H9 (cell line): ENCODE measurements around the gene DIAPH3. TPM values are rescaled to one million over a fixed set of nuclear protein-coding genes. Genes with fewer than 3 reads are reported as not detected.

ENCODE experiments used
- DNase-seq: peaks from one replicate; pipeline ENCODE4 v3.0.0-alpha.2; 2017
- H2AFZ ChIP-seq: one replicate; pipeline ENCODE4 v1.6.1; 2013; ENCODE audit warnings: mild to moderate bottlenecking, low read length, control low read depth, moderate library complexity
- H2AK5ac ChIP-seq: 2 replicates; pipeline ENCODE4 v1.6.1; 2013; ENCODE audit warnings: low read length, control low read depth, mixed read lengths; ENCODE audit not compliant: insufficient read length
- H2BK120ac ChIP-seq: one replicate; pipeline ENCODE4 v1.6.1; 2013; ENCODE audit warnings: low read depth, mild to moderate bottlenecking, low read length, control low read depth, inconsistent platforms; ENCODE audit not compliant: poor library complexity, severe bottlenecking
- H2BK12ac ChIP-seq: 2 replicates; pipeline ENCODE4 v1.6.1; 2013; ENCODE audit warnings: low read length, control low read depth, mixed read lengths, low read depth; ENCODE audit not compliant: insufficient read length
- H2BK15ac ChIP-seq: 2 replicates; pipeline ENCODE4 v1.6.1; 2013; ENCODE audit warnings: low read depth, low read length, control low read depth
- H2BK20ac ChIP-seq: one replicate; pipeline ENCODE4 v1.6.1; 2013; ENCODE audit warnings: low read depth, mild to moderate bottlenecking, low read length, control low read depth, inconsistent platforms; ENCODE audit not compliant: poor library complexity, severe bottlenecking
- H2BK5ac ChIP-seq: 2 replicates; pipeline ENCODE4 v1.6.1; 2013; ENCODE audit warnings: low read length, control low read depth, mixed read lengths; ENCODE audit not compliant: insufficient read length
- H3K14ac ChIP-seq: 2 replicates; pipeline ENCODE4 v1.6.1; 2013; ENCODE audit warnings: low read length, control low read depth; ENCODE audit not compliant: insufficient read depth
- H3K18ac ChIP-seq: 2 replicates; pipeline ENCODE4 v1.6.1; 2013; ENCODE audit warnings: low read depth, mild to moderate bottlenecking, mixed read lengths, low read length, control low read depth; ENCODE audit not compliant: insufficient read length
- H3K23ac ChIP-seq: 2 replicates; pipeline ENCODE4 v1.6.1; 2013; ENCODE audit warnings: low read length, control low read depth, mixed read lengths, low read depth; ENCODE audit not compliant: insufficient read length
- H3K23me2 ChIP-seq: 2 replicates; pipeline ENCODE4 v1.6.1; 2013; ENCODE audit warnings: low read depth, mild to moderate bottlenecking, mixed read lengths, low read length, control low read depth; ENCODE audit not compliant: insufficient read length, poor library complexity, severe bottlenecking
- H3K27ac ChIP-seq: 2 replicates; pipeline ENCODE4 v1.5.1; 2013; ENCODE audit warnings: low read length, control low read depth, mixed read lengths, low read depth; ENCODE audit not compliant: insufficient read length
- H3K27me3 ChIP-seq: 2 replicates; pipeline ENCODE4 v1.6.1; 2013; ENCODE audit warnings: low read length, control low read depth, inconsistent platforms; ENCODE audit not compliant: insufficient read depth
- H3K4ac ChIP-seq: 2 replicates; pipeline ENCODE4 v1.6.1; 2013; ENCODE audit warnings: low read depth, mild to moderate bottlenecking, control low read depth, inconsistent platforms, low read length, moderate library complexity
- H3K4me1 ChIP-seq: 2 replicates; pipeline ENCODE4 v1.6.1; 2013; ENCODE audit warnings: low read length, control low read depth, inconsistent platforms; ENCODE audit not compliant: insufficient read depth
- H3K4me2 ChIP-seq: 2 replicates; pipeline ENCODE4 v1.6.1; 2013; ENCODE audit warnings: low read length, control low read depth, mixed read lengths; ENCODE audit not compliant: insufficient read length, insufficient read depth
- H3K56ac ChIP-seq: 2 replicates; pipeline ENCODE4 v1.6.1; 2013; ENCODE audit warnings: low read depth, mild to moderate bottlenecking, mixed read lengths, low read length, control low read depth; ENCODE audit not compliant: insufficient read length
- H3K79me1 ChIP-seq: 2 replicates; pipeline ENCODE4 v1.6.1; 2013; ENCODE audit warnings: low read depth, mild to moderate bottlenecking, moderate library complexity, low read length, control low read depth, inconsistent platforms; ENCODE audit not compliant: insufficient read depth, poor library complexity, severe bottlenecking
- H3K79me2 ChIP-seq: 2 replicates; pipeline ENCODE4 v1.6.1; 2013; ENCODE audit warnings: low read length, control low read depth, inconsistent platforms; ENCODE audit not compliant: insufficient read depth
- H3K9ac ChIP-seq: 2 replicates; pipeline ENCODE4 v1.6.1; 2013; ENCODE audit warnings: low read length, control low read depth, mixed read lengths; ENCODE audit not compliant: insufficient read length; ENCODE audit errors: extremely low read depth
- H3K9me3 ChIP-seq: one replicate; pipeline ENCODE4 v1.6.1; 2013; ENCODE audit warnings: low read depth, low read length, inconsistent platforms; ENCODE audit not compliant: control insufficient read depth
- H3T11ph ChIP-seq: one replicate; pipeline ENCODE4 v1.6.1; 2013; ENCODE audit warnings: mild to moderate bottlenecking, low read length, control low read depth, inconsistent platforms
- H4K20me1 ChIP-seq: one replicate; pipeline ENCODE4 v1.6.1; 2013; ENCODE audit not compliant: control insufficient read depth, insufficient read length, insufficient read depth
- H4K5ac ChIP-seq: 2 replicates; pipeline ENCODE4 v1.6.1; 2013; ENCODE audit warnings: low read depth, mild to moderate bottlenecking, mixed read lengths, low read length, control low read depth; ENCODE audit not compliant: insufficient read length
- H4K8ac ChIP-seq: replicated peaks from 2 replicates; pipeline ENCODE4 v1.6.1; 2013; ENCODE audit warnings: low read length, control low read depth, mixed read lengths, low read depth; ENCODE audit not compliant: insufficient read length
- H4K91ac ChIP-seq: 2 replicates; pipeline ENCODE4 v1.6.1; 2013; ENCODE audit warnings: low read depth, mild to moderate bottlenecking, moderate library complexity, mixed read lengths, low read length, control low read depth; ENCODE audit not compliant: insufficient read length
- H3K27ac Mint-ChIP-seq, 3 experiments: 2 replicates in 2 of 3; 3 replicates in 1 of 3; pipeline ENCODE4 v1.8.0; 2020 to 2021; ENCODE audit warnings: mixed read lengths in 3 of 3, mild to moderate bottlenecking in 1 of 3, moderate library complexity in 1 of 3
- H3K27me3 Mint-ChIP-seq: 2 replicates; pipeline ENCODE4 v1.8.0; 2021; ENCODE audit warnings: low read depth, mild to moderate bottlenecking, moderate library complexity, mixed read lengths
- H3K36me3 Mint-ChIP-seq, 3 experiments: 2 replicates in 2 of 3; 3 replicates in 1 of 3; pipeline ENCODE4 v1.8.0; 2020 to 2021; ENCODE audit warnings: low read depth in 3 of 3, mixed read lengths in 3 of 3; ENCODE audit not compliant: insufficient read depth in 1 of 3
- H3K4me1 Mint-ChIP-seq, 2 experiments: 2 replicates each; pipeline ENCODE4 v1.8.0; 2020; ENCODE audit warnings: mixed read lengths in 2 of 2
- H3K4me3 Mint-ChIP-seq, 2 experiments: 2 replicates in 1 of 2; 3 replicates in 1 of 2; pipeline ENCODE4 v1.8.0; 2020 to 2021; ENCODE audit warnings: mild to moderate bottlenecking in 2 of 2, mixed read lengths in 2 of 2, moderate library complexity in 1 of 2
- H3K9me3 Mint-ChIP-seq, 2 experiments: 2 replicates in 1 of 2; 3 replicates in 1 of 2; pipeline ENCODE4 v1.8.0; 2020; ENCODE audit warnings: mild to moderate bottlenecking in 2 of 2, mixed read lengths in 2 of 2, moderate library complexity in 1 of 2
- CTCF ChIP-seq: fragments of 200-600 bp; sonication (generic); conservative IDR thresholded peaks from 3 replicates; pipeline ENCODE4 v1.8.0; 2021; ENCODE audit warnings: antibody characterized with exemption, mild to moderate bottlenecking
- WGBS: extraction: QIAGEN DNeasy Blood & Tissue Kit; methylation state at CpG from one replicate; pipeline ENCODE4 v1.1.7; 2013; ENCODE audit warnings: missing lambda C conversion rate, low lambda C conversion rate, mixed read lengths; ENCODE audit not compliant: insufficient read length; ENCODE audit errors: extremely low coverage; 5-methylcytosine and 5-hydroxymethylcytosine counted together
- total RNA-seq: library from RNA; stranded (reverse); gene quantifications from 2 replicates; pipeline ENCODE4 v1.2.1, GENCODE V29; 2021

Gene DIAPH3
- total RNA-seq, 1 experiment from 2014 or later, result 23.1 TPM

GRCh38 chr13:59946944-59947343 is 216.8 kb downstream of the DIAPH3 start:
- H3K36me3 Mint-ChIP-seq, result no peaks in the 10 kb centered on the region
- no peak overlapping the region for H2AFZ ChIP-seq
- no peak for TF ChIP-seq CTCF

More at GRCh38 chr13:59946944-59947343, 216.8 kb downstream of the DIAPH3 start:
- Histone ChIP-seq H2BK15ac (no peak overlapping the region), H4K8ac (no peak overlapping the region), H3K23ac (no peak overlapping the region), H2BK5ac (no peak overlapping the region), H3K79me2 (no peaks in the 10 kb centered on the region), H4K5ac (no peak overlapping the region), H2AK5ac (no peak overlapping the region), H3K56ac (no peak overlapping the region), H2BK20ac (no peak overlapping the region), H3K18ac (no peak overlapping the region), H3K27ac (no peak overlapping the region), H3K23me2 (no peaks in the 10 kb centered on the region), H2BK12ac (no peak overlapping the region), H3K4me2 (no peak overlapping the region), H4K91ac (no peak overlapping the region), H3K79me1 (no peaks in the 10 kb centered on the region), H2BK120ac (no peak overlapping the region), H4K20me1 (no peaks in the 10 kb centered on the region), H3K9me3 (no peaks in the 10 kb centered on the region), H3K27me3 (no peaks in the 10 kb centered on the region), H3T11ph (no peak overlapping the region), H3K4me1 (no peaks in the 10 kb centered on the region; the same call in 1 of the 2 replicates), H3K9ac (no peak overlapping the region), H3K14ac (no peak overlapping the region), H3K4ac (no peak overlapping the region)
- Mint-ChIP-seq H3K27ac (no peak overlapping the region), H3K27me3 (no peaks in the 10 kb centered on the region), H3K9me3 (no peaks in the 10 kb centered on the region), H3K4me1 (peaks cover 8 to 11% of the 10 kb centered on the region in 2 experiments), H3K4me3 (no peak overlapping the region)
- WGBS, result no CpG with 5 or more reads among the region's 4 CpGs
- no peak for DNase-seq
